ENCODE data around the gene ZNHIT2.

The ZNHIT2 gene

GRCh38 chr11:65134240-65134951, 16.9 kb upstream of the ZNHIT2 start, which contains the start of gene SYVN1:
SYVN1 (minus strand) TSS chr11:65134519; CDS start chr11:65133601, 918 bp downstream.
- peak; percentile 84 to 87 (median 86) for DNase-seq (ENCODE audit: low read depth in 2 of 3, low spot score in 2 of 3)

- DNase-seq (ENCODE audit: low read depth in 2 of 3, low spot score in 2 of 3): no peak
These were observed 16.2 kb upstream of the ZNHIT2 start for GRCh38 chr11:65133724-65134123.

DNA sequence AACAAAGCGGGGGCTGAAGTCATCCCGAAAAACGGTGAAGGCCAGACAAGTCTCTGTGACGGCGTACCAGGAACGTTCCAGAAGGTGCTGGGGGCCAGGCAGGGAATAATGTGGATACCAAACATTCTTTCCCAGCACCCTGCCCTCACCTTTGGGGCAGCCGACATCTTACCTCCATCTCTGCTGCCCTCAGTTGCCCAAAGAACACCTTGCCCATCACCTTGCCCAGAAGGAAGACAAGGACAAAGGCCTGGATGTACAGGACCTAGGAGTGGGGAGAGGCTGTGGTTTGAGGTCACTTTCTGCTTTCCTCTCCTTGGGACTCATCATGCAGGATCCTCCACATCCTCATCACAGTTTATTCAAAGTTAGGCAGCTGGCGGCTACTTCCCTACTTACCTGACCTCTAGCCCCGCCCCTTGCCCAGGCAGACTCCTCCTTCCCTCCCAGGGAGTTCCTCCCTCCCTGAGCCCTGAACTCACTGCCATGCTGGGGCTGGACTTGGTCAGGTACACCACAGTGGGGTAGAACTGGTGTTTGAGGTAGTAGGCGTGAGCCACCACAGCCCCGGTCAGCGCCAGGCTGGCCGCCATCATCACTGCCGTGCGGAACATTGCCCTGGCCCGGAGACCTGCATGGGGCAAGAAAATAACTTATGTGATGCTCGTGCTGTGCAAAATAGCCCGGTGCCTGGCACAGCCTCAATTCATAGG, 15.6 kb upstream of the ZNHIT2 start:
- DNase-seq (ENCODE audit: low read depth in 2 of 3, low spot score in 2 of 3): no peak

- DNase-seq (ENCODE audit: low read depth in 2 of 3, low spot score in 2 of 3): no peak
These were observed 14.9 kb upstream of the ZNHIT2 start for GRCh38 chr11:65132238-65132987.

GRCh38 chr11:65131895-65132237, 14.4 kb upstream of the ZNHIT2 start:
- no peak for DNase-seq (ENCODE audit: low read depth in 2 of 3, low spot score in 2 of 3)

GRCh38 chr11:65131417-65131776, 13.9 kb upstream of the ZNHIT2 start:
- no peak for DNase-seq (ENCODE audit: low read depth in 2 of 3, low spot score in 2 of 3)

- no peak for DNase-seq (ENCODE audit: low read depth in 2 of 3, low spot score in 2 of 3)
These were observed 13.3 kb upstream of the ZNHIT2 start for GRCh38 chr11:65130631-65131416.

- no peak for DNase-seq (ENCODE audit: low read depth in 2 of 3, low spot score in 2 of 3)
These were observed 12.3 kb upstream of the ZNHIT2 start for GRCh38 chr11:65129649-65130441.

DNA sequence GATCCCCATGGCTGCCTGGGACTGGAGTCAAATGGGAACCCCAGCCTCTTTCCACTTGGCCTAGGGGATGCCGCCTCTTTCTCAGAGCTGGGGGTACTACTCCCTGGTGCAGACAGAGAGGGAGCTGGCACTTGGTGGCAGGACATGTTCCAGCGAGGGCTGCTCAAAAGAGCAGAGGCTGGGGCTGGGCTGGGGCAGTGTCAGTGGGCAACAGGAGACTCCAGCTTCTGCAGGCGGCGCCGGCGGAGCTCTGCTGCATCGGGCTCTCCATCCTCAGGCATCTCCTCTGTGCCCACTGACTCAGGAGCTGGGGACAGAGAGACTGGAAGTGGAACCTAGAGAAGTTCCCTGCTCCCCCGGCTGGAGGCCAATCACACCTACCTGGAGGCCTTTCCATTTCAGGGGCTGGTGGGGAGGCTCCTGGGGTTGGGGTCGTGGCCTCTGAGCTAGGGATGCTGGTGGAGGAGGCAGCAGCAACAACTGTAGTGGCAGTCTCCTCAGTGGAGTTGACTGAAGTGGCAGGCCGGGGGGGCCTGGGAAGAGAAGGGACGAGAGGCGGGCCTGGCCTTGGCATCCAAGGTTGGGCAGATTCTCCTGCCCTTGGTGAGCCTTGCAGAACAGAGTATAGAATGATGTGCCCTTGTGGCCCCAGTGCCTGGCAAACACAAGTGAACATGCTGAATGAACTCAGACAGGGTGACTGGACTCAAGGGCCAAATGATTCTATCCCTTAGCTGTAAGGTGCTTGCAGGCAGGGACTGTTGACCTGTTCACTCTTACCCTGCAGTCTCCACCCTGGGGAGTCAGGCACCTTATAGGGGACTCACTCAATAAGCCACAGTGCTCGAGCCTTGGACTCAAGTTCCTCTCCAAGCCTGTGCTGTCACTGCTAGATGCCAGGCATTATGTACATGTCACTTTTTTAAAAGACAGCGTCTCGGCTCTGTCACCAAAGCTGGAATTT, 11.0 kb upstream of the ZNHIT2 start:
- DNase-seq (ENCODE audit: low read depth in 2 of 3, low spot score in 2 of 3): no peak

- no peak for DNase-seq (ENCODE audit: low read depth in 2 of 3, low spot score in 2 of 3)
These were observed 10.1 kb upstream of the ZNHIT2 start for GRCh38 chr11:65127473-65128181.

DNA sequence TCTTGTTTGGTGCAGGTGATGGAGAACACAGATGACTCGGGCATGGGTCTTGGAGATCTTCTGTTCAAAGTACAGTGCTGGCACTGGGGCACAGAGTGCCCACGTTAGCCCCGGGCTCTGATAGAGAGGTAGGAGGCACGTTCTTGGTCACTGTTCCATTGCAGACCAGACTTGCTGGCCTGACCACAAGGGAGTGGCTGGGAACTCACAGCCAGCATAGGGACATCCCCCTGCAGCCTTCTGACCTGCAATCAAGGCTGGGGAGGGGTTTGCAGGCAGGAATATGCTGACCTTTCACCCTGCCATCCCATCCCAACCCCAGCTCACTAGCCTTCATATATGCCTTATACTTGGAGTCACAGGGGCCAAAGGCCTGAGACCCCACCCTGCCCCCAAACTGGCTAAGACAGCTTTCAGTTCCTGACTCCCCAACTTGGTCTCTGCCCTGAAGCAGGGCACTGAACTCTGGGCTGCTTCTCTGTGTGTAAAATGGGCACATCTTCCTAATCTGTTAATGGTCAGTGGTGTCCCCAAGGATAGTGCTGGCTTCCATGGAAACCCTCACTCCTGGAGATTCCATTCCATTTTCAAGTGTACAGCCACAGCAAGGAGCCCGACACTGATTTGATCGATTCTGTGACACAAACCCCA, 9.2 kb upstream of the ZNHIT2 start:
- DNase-seq (ENCODE audit: low read depth in 2 of 3, low spot score in 2 of 3): no peak

GRCh38 chr11:65125197-65126056, 7.9 kb upstream of the ZNHIT2 start:
- no peak for DNase-seq (ENCODE audit: low read depth in 2 of 3, low spot score in 2 of 3)

DNA sequence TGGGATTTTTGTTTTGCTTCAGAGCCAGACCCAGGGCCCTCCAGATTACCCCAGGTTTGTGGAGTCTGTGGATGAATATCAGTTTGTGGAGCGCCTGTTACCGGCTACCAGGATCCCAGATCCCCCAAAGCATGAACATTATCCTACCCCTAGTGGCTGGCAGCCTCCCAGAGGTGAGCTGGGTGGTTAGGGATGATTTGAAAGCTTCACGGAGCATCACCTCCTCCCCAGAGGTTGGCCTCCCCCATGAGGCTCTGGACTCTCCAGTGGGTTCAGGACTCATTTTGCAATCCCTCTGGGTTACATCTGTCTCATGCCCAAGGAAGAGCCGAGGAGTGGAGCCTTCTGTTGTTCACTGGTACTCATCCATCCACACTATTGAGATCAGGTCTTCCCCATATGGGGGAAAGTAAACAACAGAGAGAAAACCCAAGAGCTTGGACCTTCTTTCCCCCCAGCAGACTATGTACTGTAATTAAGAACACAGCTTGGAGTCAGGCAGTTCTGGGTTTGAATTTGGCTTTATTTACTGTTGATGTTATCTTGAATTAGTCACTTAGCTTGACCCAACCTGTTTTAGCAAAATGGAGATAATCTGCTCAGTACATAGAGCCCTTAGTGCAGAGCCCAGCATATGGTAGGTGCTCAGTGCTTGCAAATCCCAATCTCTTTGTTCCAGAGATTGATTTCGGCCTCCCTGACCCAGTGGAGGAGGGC, 7.1 kb upstream of the ZNHIT2 start:
- DNase-seq (ENCODE audit: low read depth in 2 of 3, low spot score in 2 of 3): no peak

DNA sequence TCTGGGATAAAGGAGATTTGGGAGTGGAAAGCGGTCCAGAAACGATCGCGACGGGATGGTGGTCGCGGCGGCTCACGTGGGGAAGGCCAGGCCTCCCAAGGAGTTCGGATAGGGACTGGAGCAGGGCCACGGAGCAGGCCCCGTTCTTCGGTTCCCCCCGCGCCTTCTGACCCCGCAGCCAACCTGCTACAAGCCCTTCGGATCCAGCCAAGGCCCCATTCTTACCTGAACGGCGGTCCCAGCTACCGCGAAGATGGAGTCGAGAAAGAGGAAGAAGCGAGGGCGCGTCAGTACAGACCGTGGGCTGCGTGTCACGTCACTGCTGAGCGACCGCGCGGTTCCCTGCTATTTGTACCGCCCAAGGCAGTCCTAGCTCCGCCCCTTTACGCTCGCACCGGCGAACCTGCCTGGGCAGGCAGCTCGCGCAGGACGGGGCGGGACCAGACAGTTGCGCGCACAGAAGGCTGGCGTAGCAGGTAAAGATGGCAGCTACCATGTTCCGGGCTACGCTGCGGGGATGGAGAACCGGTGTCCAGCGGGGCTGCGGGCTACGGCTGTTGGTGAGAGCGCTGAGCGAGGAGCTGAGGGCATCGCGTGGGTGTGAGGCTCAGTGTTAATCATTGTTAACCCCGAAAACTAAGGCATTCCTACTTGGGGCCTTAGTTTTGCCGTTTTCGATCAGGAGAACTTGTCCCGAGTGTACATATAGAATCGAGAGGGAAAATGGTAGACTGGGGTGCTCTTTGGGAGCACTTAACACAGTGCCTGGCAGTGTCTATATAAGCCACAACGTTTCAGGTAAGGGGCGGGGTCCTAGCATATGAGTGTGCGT, 4.6 kb upstream of the ZNHIT2 start, which contains the start of the genes FAU and MRPL49:
Gene FAU, minus strand, starts transcription at position 270 of the 832 bp plus-strand sequence. CDS start 321 bp downstream, outside the sequence.
Gene MRPL49, plus strand, starts transcription at position 457 of the 832 bp plus-strand sequence. Its CDS starts 26 bp downstream, at position 483.
- DNase-seq (ENCODE audit: low read depth in 2 of 3, low spot score in 2 of 3): peak; percentile 92 to 96 (median 94)

DNA sequence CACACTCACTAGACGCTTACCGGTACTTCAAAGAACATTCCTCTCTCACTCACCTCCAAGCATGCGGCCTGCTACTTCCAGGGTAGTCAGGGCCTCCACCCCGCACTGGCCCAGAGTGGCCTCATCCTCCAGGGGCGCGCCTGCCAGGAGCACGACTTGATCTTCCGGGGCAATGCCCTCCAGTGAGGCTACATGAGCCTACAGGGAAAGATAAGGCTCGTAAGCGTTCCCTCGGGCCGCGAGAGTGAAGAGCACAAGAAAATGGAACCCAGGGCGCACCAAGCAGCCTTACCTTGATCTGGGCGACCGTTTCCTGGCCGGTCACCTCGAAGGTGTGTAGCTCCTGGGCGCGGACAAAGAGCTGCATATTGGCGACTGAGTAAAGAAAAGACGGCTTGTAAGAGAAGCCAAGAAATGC, 4.0 kb upstream of the ZNHIT2 start:
- DNase-seq (ENCODE audit: low read depth in 2 of 3, low spot score in 2 of 3): no peak
